GM12875 (cell line): ENCODE measurements around the gene CD200R1.

ENCODE experiments used
- H3K4me3 ChIP-seq: one replicate; pipeline ENCODE4 v1.5.1; 2011; ENCODE audit warnings: low read depth, low read length, control low read depth
- CTCF ChIP-seq: IDR thresholded peaks from 2 replicates; pipeline ENCODE4 v1.5.1; 2011; ENCODE audit warnings: low read depth, mild to moderate bottlenecking, control low read depth, inconsistent platforms, low read length, moderate library complexity, borderline replicate concordance; ENCODE audit not compliant: insufficient read depth

CD200R1 gene

GRCh38 chr3:112875561-112875960 is 99.3 kb downstream of the CD200R1 start:
- TF ChIP-seq CTCF: no peak
- H3K4me3 ChIP-seq: no peak overlapping the region

- no peak for TF ChIP-seq CTCF
- no peak overlapping the region for H3K4me3 ChIP-seq
Observed at GRCh38 chr3:112874725-112875124, 100.2 kb downstream of the CD200R1 start.

- no peak for TF ChIP-seq CTCF
- no peak overlapping the region for H3K4me3 ChIP-seq
Observed at GRCh38 chr3:112873632-112874031, 101.3 kb downstream of the CD200R1 start.

- no peak for TF ChIP-seq CTCF
- H3K4me3 ChIP-seq: no peak overlapping the region
Observed at GRCh38 chr3:112871735-112872134, 103.2 kb downstream of the CD200R1 start.
